GM12878 (cell line): ENCODE results near the gene MOCS1. TPM values are rescaled to one million over a fixed set of nuclear protein-coding genes. Genes with fewer than 3 reads are reported as not detected.

ENCODE experiments used
- ATAC-seq: fragments of 200-7000 bp; cut with Tn5 transposase; 3 replicates; pipeline ENCODE4 v1.9.1; 2020; ENCODE audit warnings: mild to moderate bottlenecking, moderate library complexity
- BruUV-seq: library from RNA; stranded (reverse); fragments of 400-500 nt; replicated peaks from 2 replicates; lab custom pipeline; 2021; lab: Mats Ljungman, UMichigan
- CTCF ChIA-PET: fragments of 300-600 bp; sonication (Branson Sonifier 250); formaldehyde crosslinking; extraction: SDS; loops from one replicate; lab custom pipeline; 2021; ENCODE audit warnings: inconsistent platforms; lab: Yijun Ruan, JAX
- POLR2A ChIA-PET: fragments of 350-600 bp; formaldehyde crosslinking; extraction: SDS; loops from one replicate; lab custom pipeline; 2021; ENCODE audit warnings: inconsistent platforms; lab: Charles Lee
- RAD21 ChIA-PET: fragments of 300-600 bp; sonication (Branson Sonifier 250); formaldehyde crosslinking; loops from one replicate; lab custom pipeline; 2023; ENCODE audit warnings: antibody characterized with exemption; ENCODE audit not compliant: unreplicated experiment; lab: Charles Lee
- SMC1A ChIA-PET: fragments of 300-600 bp; sonication (Branson Sonifier 250); formaldehyde crosslinking; loops from one replicate; lab custom pipeline; 2023; ENCODE audit not compliant: unreplicated experiment, uncharacterized antibody; lab: Charles Lee
- DNase-seq: peaks from one replicate; pipeline ENCODE4 v3.0.0-alpha.2; 2011; ENCODE audit warnings: low read depth, low spot score
- FAIRE-seq: peaks from 3 replicates; lab custom pipeline; 2011; peaks lifted over from hg19 to GRCh38; lab: Jason Lieb, UNC
- H2AFZ ChIP-seq: 2 replicates; pipeline ENCODE4 v1.6.0; 2011; ENCODE audit warnings: low read depth, low read length, control low read depth; ENCODE audit not compliant: control insufficient read depth
- H3K27ac ChIP-seq: 2 replicates; pipeline ENCODE4 v1.5.1; 2011; ENCODE audit warnings: control low read depth; ENCODE audit not compliant: control insufficient read depth, insufficient read depth
- H3K27me3 ChIP-seq, 2 experiments: replicated peaks in 1 of 2; 2 replicates each; pipeline versions ENCODE4 v1.6.0 to v1.6.1; 2011; ENCODE audit warnings: low read length in 1 of 2; ENCODE audit not compliant: control insufficient read depth in 2 of 2, insufficient read depth in 2 of 2
- H3K36me3 ChIP-seq, 2 experiments: 2 replicates each; pipeline ENCODE4 v1.5.1; 2011; ENCODE audit warnings: low read length in 1 of 2; ENCODE audit not compliant: control insufficient read depth in 2 of 2, insufficient read depth in 2 of 2
- H3K4me1 ChIP-seq: 2 replicates; pipeline ENCODE4 v1.6.1; 2011; ENCODE audit warnings: mild to moderate bottlenecking, low read length, moderate library complexity, mixed read lengths; ENCODE audit not compliant: control insufficient read depth, insufficient read depth
- H3K4me2 ChIP-seq: 2 replicates; pipeline ENCODE4 v1.6.0; 2011; ENCODE audit warnings: control low read depth; ENCODE audit not compliant: control insufficient read depth, insufficient read depth
- H3K4me3 ChIP-seq: fragments of 200-600 bp; sonication (generic); 2 replicates; pipeline ENCODE4 v1.5.1; 2016
- H3K79me2 ChIP-seq: 2 replicates; pipeline ENCODE4 v1.6.0; 2011; ENCODE audit warnings: low read length; ENCODE audit not compliant: control insufficient read depth, insufficient read depth
- H3K9ac ChIP-seq: 2 replicates; pipeline ENCODE4 v1.8.0; 2011; ENCODE audit warnings: low read length, control low read depth, mixed read lengths; ENCODE audit not compliant: control insufficient read depth, insufficient read depth
- H3K9me3 ChIP-seq: replicated peaks from 3 replicates; pipeline ENCODE4 v1.5.1; 2011; ENCODE audit warnings: mild to moderate bottlenecking, low read length; ENCODE audit not compliant: control insufficient read depth, insufficient read depth
- H4K20me1 ChIP-seq: 2 replicates; pipeline ENCODE4 v1.6.0; 2011; ENCODE audit not compliant: control insufficient read depth, insufficient read depth
- ASH2L ChIP-seq: fragments of 300-600, 200-600 bp; sonication (generic); IDR thresholded peaks from 2 replicates; pipeline ENCODE4 v1.6.1; 2017; ENCODE audit warnings: low read depth, mild to moderate bottlenecking, borderline replicate concordance
- CBX3 ChIP-seq: fragments of 200-600 bp; sonication (generic); IDR thresholded peaks from 2 replicates; pipeline ENCODE4 v1.6.1; 2016; ENCODE audit warnings: low read depth, borderline replicate concordance
- CHD4 ChIP-seq: fragments of 200-600 bp; sonication (generic); IDR thresholded peaks from 2 replicates; pipeline ENCODE4 v1.6.1; 2016; ENCODE audit warnings: mild to moderate bottlenecking
- GABPA ChIP-seq: IDR thresholded peaks from 2 replicates; pipeline ENCODE4 v1.6.1; 2014; ENCODE audit warnings: antibody characterized with exemption, low read depth, mild to moderate bottlenecking, inconsistent platforms
- IRF5 ChIP-seq: fragments of 450-650 bp; IDR thresholded peaks from 2 replicates; pipeline ENCODE4 v1.6.1; 2017; ENCODE audit warnings: borderline replicate concordance
- KDM1A ChIP-seq: fragments of 200-600 bp; sonication (generic); IDR thresholded peaks from 2 replicates; pipeline ENCODE4 v1.6.1; 2016; ENCODE audit warnings: borderline replicate concordance
- MYB ChIP-seq: fragments of 150-350 bp; IDR thresholded peaks from 2 replicates; pipeline ENCODE4 v1.6.1; 2014; ENCODE audit warnings: mild to moderate bottlenecking, low read depth, low read length, borderline replicate concordance
- NFYA ChIP-seq: IDR thresholded peaks from 2 replicates; pipeline ENCODE4 v1.6.1; 2011; ENCODE audit warnings: low read depth, mild to moderate bottlenecking, low read length, improper control_type of control experiment, borderline replicate concordance
- POU2F2 ChIP-seq: IDR thresholded peaks from 3 replicates; pipeline ENCODE4 v1.6.1; 2011; ENCODE audit warnings: low read depth, mild to moderate bottlenecking, low read length, borderline replicate concordance
- RB1 ChIP-seq: fragments of 450-650 bp; formaldehyde crosslinking; IDR thresholded peaks from 2 replicates; pipeline ENCODE4 v1.6.1; 2017; ENCODE audit warnings: mild to moderate bottlenecking, borderline replicate concordance
- SMAD1 ChIP-seq: fragments of 450-650 bp; IDR thresholded peaks from 2 replicates; pipeline ENCODE4 v1.6.1; 2018; ENCODE audit warnings: mild to moderate bottlenecking, low read depth; ENCODE audit not compliant: partially characterized antibody
- SMARCA5 ChIP-seq: fragments of 450-650 bp; IDR thresholded peaks from 2 replicates; pipeline ENCODE4 v1.6.1; 2017; ENCODE audit warnings: mild to moderate bottlenecking
- SMC3 ChIP-seq: IDR thresholded peaks from 2 replicates; pipeline ENCODE4 v1.6.1; 2011; ENCODE audit warnings: low read length, improper control_type of control experiment, borderline replicate concordance
- SUZ12 ChIP-seq: fragments of 200-600 bp; sonication (generic); IDR thresholded peaks from one replicate; pipeline ENCODE4 v1.6.1; 2018; ENCODE audit warnings: antibody characterized with exemption, mild to moderate bottlenecking; ENCODE audit not compliant: unreplicated experiment
- USF1 ChIP-seq: IDR thresholded peaks from 2 replicates; pipeline ENCODE4 v1.6.1; 2011; ENCODE audit warnings: borderline replicate concordance, low read depth, mild to moderate bottlenecking, moderate library complexity, mixed read lengths, low read length; ENCODE audit not compliant: insufficient read depth; ENCODE audit errors: extremely low read length
- ZNF207 ChIP-seq: fragments of 450-650 bp; IDR thresholded peaks from 2 replicates; pipeline ENCODE4 v1.6.1; 2014; ENCODE audit warnings: antibody characterized with exemption, mild to moderate bottlenecking, borderline replicate concordance
- ZSCAN29 ChIP-seq: fragments of 450-650 bp; IDR thresholded peaks from 2 replicates; pipeline ENCODE4 v1.6.1; 2017; ENCODE audit warnings: mild to moderate bottlenecking, moderate library complexity
- WGBS: methylation state at CpG from one replicate; pipeline ENCODE4 v1.1.6; 2016; ENCODE audit warnings: low lambda C conversion rate; ENCODE audit not compliant: insufficient replicate concordance, insufficient coverage; ENCODE audit errors: missing lambda C conversion rate; 5-methylcytosine and 5-hydroxymethylcytosine counted together
- in situ Hi-C: fragments of 300-500 bp; cut with MboI; formaldehyde crosslinking; loops from 9 replicates; pipeline ENCODE4 v1.14.3; 2018; ENCODE audit warnings: mixed read lengths
- intact Hi-C: fragments of 100-400 bp; cut with micrococcal nuclease; formaldehyde crosslinking; loops from one replicate; pipeline ENCODE4 v1.14.2; 2022; ENCODE audit not compliant: unreplicated experiment
- polyA plus RNA-seq, 11 experiments: library from polyadenylated mRNA; depleted of rRNA in 4 of 11; unstranded in 6 of 11; stranded (reverse) in 5 of 11; fragments of >200 nt; fragmentation: Nextera tagmentation in 4 of 11; fragmentation: Illumina TruSeq in 1 of 11; extraction: Ambion mirVana in 4 of 11; extraction: Trizol in 1 of 11; gene quantifications; 1 replicate in 1 of 11; 2 replicates in 10 of 11; pipeline versions ENCODE4 v1.2.1 to v1.2.3, GENCODE V29; 2011 to 2016; ENCODE audit warnings: inconsistent platforms in 2 of 11, missing spikeins in 2 of 11, low read depth in 1 of 11
- total RNA-seq, 4 experiments: library from RNA; depleted of rRNA in 3 of 4; stranded (reverse); fragments of >200 nt in 3 of 4; fragmentation: Illumina TruSeq in 1 of 4; extraction: Trizol in 1 of 4; gene quantifications; 2 replicates each; pipeline versions ENCODE4 v1.2.1 to v1.2.3, GENCODE V29; 2013 to 2021
- TF ChIP-seq, protein P1 (sequence below): IDR thresholded peaks from 2 replicates; pipeline ENCODE4 v1.6.1; 2011; ENCODE audit warnings: low read depth, low read length, improper control_type of control experiment, borderline replicate concordance

The MOCS1 gene
- total and polyA plus RNA-seq, 10 of the 15 experiments (the other 5 are each of a cell fraction or from before 2014, with no cell fraction given), result 0.02 to 5.4 (median 0.16) TPM; not detected in 2

DNA sequence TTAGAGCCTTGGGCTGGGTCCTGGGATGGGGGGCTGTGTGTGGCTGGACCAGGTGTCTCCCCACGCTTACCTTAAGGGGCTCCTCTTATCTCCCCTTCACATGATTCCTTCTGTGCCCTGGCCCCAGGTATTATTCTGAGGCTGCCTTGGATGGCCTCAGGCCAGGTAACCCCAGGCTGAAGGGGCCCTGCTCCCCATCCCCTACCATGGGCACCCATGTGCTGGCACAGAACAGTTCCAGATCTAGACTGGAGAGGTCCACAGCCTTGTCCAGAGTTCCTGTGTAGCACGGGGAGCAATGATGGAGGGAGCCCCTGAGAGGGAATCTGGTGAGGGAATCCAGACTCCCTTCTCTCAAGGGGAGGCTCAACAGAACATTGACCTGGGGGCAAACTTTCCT, 32.1 kb downstream of the MOCS1 start:
- no peaks in the 10 kb centered on the region for H4K20me1 ChIP-seq
- no peaks in the 10 kb centered on the region for H3K79me2 ChIP-seq
- intact Hi-C loops, result no loop called here
- H3K4me2 ChIP-seq, result no peak overlapping the region
- ChIA-PET SMC1A (no interaction called here), RAD21 (interaction anchor here (1.2 kb wide), 1 partner anchor 79 kb away, joined by 3 read pairs; no protein-coding TSS in a partner anchor), POLR2A (no interaction called here), CTCF (no interaction called here)
- WGBS, result 50% methylated on average over 2 of the region's 2 CpGs
- H3K4me1 ChIP-seq, result no peaks in the 10 kb centered on the region
- H3K27me3 ChIP-seq, result peaks cover 0 to 1% of the 10 kb centered on the region in 2 experiments; a peak in 1 of 4 replicates
- no peak overlapping the region for H3K4me3 ChIP-seq
- H3K36me3 ChIP-seq, result no peaks in the 10 kb centered on the region
- BruUV-seq, result no TSS peak
- TF ChIP-seq ZSCAN29 (no peak), RB1 (no peak), SMAD1 (no peak), MYB (no peak), ZNF207 (no peak), CHD4 (no peak), ASH2L (no peak), SMC3 (no peak), KDM1A (no peak), SMARCA5 (no peak), IRF5 (no peak), SUZ12 (no peak), NFYA (no peak), USF1 (no peak), CBX3 (no peak), GABPA (no peak), POU2F2 (no peak)
- TF ChIP-seq, protein P1, sequence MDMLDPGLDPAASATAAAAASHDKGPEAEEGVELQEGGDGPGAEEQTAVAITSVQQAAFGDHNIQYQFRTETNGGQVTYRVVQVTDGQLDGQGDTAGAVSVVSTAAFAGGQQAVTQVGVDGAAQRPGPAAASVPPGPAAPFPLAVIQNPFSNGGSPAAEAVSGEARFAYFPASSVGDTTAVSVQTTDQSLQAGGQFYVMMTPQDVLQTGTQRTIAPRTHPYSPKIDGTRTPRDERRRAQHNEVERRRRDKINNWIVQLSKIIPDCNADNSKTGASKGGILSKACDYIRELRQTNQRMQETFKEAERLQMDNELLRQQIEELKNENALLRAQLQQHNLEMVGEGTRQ, result no peak
- ATAC-seq, result no peak
- H3K9ac ChIP-seq, result no peak overlapping the region
- no peak for DNase-seq
- H3K9me3 ChIP-seq, result no peaks in the 10 kb centered on the region
- in situ Hi-C loops, result no loop called here
- FAIRE-seq, result no peak
- no peak overlapping the region for H3K27ac ChIP-seq
- H2AFZ ChIP-seq, result no peak overlapping the region
